ENCODE data around the gene GDE1.

DNA sequence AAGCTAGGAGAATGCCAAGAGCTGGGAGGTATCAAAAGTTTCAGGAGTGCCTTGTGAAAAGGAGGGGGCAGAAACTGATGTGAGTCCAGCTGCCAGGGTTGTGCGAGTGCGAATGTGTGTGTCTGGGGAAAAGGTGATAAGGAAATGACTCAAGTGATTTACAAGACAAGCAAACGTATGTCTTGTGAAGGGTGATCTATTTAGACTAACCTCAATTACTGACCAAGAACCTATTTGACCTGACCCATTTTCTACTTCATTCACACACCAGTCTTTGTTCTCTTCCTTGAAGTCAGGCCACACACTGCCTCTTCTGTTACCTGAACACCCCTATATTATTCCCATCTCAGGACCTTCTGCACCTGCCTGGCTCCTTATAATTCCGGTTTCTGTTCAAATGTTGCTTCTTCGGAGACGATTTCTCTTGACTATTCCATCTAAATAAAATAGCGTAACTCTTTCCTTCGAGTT, 1.0 kb downstream of the GDE1 start:
- no peak for TF ChIP-seq POLR2AphosphoS5 (IDR thresholded peaks at IDR 0.05; ENCODE audit: low read depth)
- TF ChIP-seq, protein P1, sequence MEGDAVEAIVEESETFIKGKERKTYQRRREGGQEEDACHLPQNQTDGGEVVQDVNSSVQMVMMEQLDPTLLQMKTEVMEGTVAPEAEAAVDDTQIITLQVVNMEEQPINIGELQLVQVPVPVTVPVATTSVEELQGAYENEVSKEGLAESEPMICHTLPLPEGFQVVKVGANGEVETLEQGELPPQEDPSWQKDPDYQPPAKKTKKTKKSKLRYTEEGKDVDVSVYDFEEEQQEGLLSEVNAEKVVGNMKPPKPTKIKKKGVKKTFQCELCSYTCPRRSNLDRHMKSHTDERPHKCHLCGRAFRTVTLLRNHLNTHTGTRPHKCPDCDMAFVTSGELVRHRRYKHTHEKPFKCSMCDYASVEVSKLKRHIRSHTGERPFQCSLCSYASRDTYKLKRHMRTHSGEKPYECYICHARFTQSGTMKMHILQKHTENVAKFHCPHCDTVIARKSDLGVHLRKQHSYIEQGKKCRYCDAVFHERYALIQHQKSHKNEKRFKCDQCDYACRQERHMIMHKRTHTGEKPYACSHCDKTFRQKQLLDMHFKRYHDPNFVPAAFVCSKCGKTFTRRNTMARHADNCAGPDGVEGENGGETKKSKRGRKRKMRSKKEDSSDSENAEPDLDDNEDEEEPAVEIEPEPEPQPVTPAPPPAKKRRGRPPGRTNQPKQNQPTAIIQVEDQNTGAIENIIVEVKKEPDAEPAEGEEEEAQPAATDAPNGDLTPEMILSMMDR (IDR thresholded peaks at IDR 0.05; ENCODE audit: insufficient read depth, low read length) = no peak
- TF ChIP-seq REST (IDR thresholded peaks at IDR 0.05; ENCODE audit: insufficient replicate concordance, low read depth) = no peak
- TF ChIP-seq SPI1 (IDR thresholded peaks at IDR 0.05; ENCODE audit: borderline replicate concordance, low read depth) = no peak
- no peak for TF ChIP-seq GABPA (IDR thresholded peaks at IDR 0.05; ENCODE audit: low read depth)
